ENCODE results near the gene PIBF1.
"Not testable (repeated sequence)": the region's sequence is repeated elsewhere in the genome, so short reads cannot be mapped to it uniquely, and the experiment has no call there.

PIBF1 gene

DNA sequence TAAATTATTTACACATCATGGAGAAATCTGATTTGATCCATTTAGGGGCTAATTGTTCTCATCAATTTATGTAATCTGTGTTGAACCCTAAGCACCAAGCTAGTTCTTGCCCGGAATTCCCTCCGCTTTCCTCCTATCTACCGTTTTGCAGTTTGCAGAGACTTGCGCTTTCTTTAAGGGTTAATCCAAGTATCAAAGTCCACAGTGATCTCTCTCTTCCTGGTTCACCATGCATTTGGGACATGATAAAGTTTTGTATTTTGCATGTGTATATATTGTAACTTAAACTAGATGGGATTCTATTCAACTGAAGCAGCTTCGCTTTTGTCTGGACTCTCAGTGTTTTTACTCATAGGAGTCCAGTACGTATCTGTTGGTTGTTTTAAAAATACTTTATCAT, 263.1 kb downstream of the PIBF1 start:
- TF ChIP-seq, protein P1, sequence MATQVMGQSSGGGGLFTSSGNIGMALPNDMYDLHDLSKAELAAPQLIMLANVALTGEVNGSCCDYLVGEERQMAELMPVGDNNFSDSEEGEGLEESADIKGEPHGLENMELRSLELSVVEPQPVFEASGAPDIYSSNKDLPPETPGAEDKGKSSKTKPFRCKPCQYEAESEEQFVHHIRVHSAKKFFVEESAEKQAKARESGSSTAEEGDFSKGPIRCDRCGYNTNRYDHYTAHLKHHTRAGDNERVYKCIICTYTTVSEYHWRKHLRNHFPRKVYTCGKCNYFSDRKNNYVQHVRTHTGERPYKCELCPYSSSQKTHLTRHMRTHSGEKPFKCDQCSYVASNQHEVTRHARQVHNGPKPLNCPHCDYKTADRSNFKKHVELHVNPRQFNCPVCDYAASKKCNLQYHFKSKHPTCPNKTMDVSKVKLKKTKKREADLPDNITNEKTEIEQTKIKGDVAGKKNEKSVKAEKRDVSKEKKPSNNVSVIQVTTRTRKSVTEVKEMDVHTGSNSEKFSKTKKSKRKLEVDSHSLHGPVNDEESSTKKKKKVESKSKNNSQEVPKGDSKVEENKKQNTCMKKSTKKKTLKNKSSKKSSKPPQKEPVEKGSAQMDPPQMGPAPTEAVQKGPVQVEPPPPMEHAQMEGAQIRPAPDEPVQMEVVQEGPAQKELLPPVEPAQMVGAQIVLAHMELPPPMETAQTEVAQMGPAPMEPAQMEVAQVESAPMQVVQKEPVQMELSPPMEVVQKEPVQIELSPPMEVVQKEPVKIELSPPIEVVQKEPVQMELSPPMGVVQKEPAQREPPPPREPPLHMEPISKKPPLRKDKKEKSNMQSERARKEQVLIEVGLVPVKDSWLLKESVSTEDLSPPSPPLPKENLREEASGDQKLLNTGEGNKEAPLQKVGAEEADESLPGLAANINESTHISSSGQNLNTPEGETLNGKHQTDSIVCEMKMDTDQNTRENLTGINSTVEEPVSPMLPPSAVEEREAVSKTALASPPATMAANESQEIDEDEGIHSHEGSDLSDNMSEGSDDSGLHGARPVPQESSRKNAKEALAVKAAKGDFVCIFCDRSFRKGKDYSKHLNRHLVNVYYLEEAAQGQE (IDR thresholded peaks at IDR 0.05; ENCODE audit: insufficient replicate concordance, low read depth): no peak
- no peak for TF ChIP-seq GABPA (IDR thresholded peaks at IDR 0.05; ENCODE audit: low read depth)
- no peak for TF ChIP-seq POLR2AphosphoS5 (IDR thresholded peaks at IDR 0.05; ENCODE audit: low read depth)
- no peak for TF ChIP-seq SPI1 (IDR thresholded peaks at IDR 0.05; ENCODE audit: borderline replicate concordance, low read depth)
- TF ChIP-seq, protein P2, sequence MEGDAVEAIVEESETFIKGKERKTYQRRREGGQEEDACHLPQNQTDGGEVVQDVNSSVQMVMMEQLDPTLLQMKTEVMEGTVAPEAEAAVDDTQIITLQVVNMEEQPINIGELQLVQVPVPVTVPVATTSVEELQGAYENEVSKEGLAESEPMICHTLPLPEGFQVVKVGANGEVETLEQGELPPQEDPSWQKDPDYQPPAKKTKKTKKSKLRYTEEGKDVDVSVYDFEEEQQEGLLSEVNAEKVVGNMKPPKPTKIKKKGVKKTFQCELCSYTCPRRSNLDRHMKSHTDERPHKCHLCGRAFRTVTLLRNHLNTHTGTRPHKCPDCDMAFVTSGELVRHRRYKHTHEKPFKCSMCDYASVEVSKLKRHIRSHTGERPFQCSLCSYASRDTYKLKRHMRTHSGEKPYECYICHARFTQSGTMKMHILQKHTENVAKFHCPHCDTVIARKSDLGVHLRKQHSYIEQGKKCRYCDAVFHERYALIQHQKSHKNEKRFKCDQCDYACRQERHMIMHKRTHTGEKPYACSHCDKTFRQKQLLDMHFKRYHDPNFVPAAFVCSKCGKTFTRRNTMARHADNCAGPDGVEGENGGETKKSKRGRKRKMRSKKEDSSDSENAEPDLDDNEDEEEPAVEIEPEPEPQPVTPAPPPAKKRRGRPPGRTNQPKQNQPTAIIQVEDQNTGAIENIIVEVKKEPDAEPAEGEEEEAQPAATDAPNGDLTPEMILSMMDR (IDR thresholded peaks at IDR 0.05; ENCODE audit: insufficient read depth, low read length): no peak
- H3K27me3 ChIP-seq (ENCODE audit: insufficient read depth, poor library complexity, severe bottlenecking): no peaks in the 10 kb centered on the region
- no peak overlapping the region for H3K27ac ChIP-seq (replicated peaks)
- H3K4me3 ChIP-seq (replicated peaks; ENCODE audit: insufficient read depth, low read length): no peak overlapping the region
- DNase-seq (ENCODE audit: low read depth in 1 of 2, low spot score in 1 of 2): no peak

DNA sequence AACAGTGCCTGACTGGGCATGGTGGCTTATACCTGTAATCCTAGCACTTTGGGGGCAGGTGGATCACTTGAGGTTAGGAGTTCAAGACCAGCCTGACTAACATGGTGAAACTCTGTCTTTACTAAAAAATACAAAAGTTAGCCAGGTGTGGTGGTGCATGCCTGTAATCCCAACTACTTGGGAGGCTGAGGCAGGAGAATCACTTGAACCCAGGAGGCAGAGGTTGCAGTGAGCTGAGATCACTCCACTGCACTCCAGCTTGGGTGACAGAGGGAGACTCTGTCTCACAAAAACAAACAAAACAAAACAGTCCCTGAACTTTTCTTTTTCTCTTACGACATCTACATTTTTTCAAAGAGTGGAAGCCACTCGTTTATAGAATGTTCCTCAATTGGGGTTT, 266.7 kb downstream of the PIBF1 start:
- not testable (repeated sequence) for H3K27me3 ChIP-seq (ENCODE audit: insufficient read depth, poor library complexity, severe bottlenecking); H3K27ac ChIP-seq (replicated peaks); DNase-seq (ENCODE audit: low read depth in 1 of 2, low spot score in 1 of 2); H3K4me3 ChIP-seq (replicated peaks; ENCODE audit: insufficient read depth, low read length)

DNA sequence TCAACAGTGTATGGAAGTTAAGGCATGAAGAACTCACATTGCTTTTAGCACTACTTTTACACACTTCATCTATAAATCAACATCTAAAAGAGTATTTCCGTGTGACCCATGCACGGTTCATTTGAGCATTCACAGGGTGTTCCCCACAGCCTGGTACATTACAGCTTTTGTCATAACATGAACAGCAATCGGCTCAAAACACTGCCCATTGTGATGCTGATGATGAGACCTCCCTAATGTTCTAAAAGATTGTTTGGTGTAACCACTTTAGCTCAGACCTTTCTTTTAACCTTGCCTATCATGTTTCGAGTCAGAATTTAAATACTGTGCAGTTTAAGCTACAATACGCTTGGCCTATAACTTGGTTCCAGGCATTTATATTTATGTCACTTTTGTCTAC, 272.8 kb downstream of the PIBF1 start:
- TF ChIP-seq SPI1 (IDR thresholded peaks at IDR 0.05; ENCODE audit: borderline replicate concordance, low read depth): no peak
- no peak for TF ChIP-seq POLR2AphosphoS5 (IDR thresholded peaks at IDR 0.05; ENCODE audit: low read depth)
- TF ChIP-seq GABPA (IDR thresholded peaks at IDR 0.05; ENCODE audit: low read depth): no peak
- TF ChIP-seq, protein P2 (IDR thresholded peaks at IDR 0.05; ENCODE audit: insufficient read depth, low read length): no peak
- TF ChIP-seq, protein P1 (IDR thresholded peaks at IDR 0.05; ENCODE audit: insufficient replicate concordance, low read depth): no peak
- peaks cover 7% of the 10 kb centered on the region for H3K27me3 ChIP-seq (ENCODE audit: insufficient read depth, poor library complexity, severe bottlenecking)
- DNase-seq (ENCODE audit: low read depth in 1 of 2, low spot score in 1 of 2): no peak
- H3K27ac ChIP-seq (replicated peaks): no peak overlapping the region
- H3K4me3 ChIP-seq (replicated peaks; ENCODE audit: insufficient read depth, low read length): no peak overlapping the region

DNA sequence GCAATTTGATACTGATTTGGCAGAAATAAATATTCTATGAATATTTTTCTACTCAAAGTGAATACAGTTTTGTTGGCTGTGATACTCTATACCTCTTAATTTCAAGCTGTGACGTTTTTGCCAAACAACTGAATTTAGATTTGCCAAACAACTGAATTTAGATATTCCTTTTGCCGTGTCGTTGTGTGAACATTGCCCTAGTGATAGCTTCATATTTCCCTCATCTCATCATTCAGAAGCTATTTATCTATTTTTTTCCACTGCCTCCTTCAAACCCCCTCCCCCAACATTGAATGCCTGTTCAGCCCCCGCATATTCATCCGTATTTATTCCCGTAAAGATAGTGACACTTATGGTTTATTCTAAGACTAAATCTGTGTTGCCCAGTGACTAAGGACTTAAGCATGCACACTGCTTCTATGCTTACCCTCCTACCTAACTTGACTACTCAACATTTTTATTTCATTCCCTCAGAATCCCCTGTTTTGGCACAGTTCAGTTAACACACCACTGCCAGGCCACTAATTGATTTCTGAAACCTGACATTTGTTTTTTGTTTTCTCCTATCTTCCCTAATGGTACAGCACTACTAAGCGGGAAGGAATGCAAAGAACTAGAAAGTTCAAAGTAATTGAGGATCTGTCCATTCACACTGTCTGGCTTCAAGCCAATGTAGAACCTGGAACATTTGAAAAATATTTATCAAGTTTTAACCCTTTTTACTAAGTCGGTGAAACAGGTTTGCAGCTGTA, 274.1 kb downstream of the PIBF1 start:
- Histone ChIP-seq H3K27ac (replicated peaks) (no peak overlapping the region), H3K4me3 (replicated peaks; ENCODE audit: insufficient read depth, low read length) (no peak overlapping the region), H3K27me3 (ENCODE audit: insufficient read depth, poor library complexity, severe bottlenecking) (peaks cover 7% of the 10 kb centered on the region)
- TF ChIP-seq, protein P1 (IDR thresholded peaks at IDR 0.05; ENCODE audit: insufficient replicate concordance, low read depth): no peak
- no peak for TF ChIP-seq GABPA (IDR thresholded peaks at IDR 0.05; ENCODE audit: low read depth)
- no peak for TF ChIP-seq POLR2AphosphoS5 (IDR thresholded peaks at IDR 0.05; ENCODE audit: low read depth)
- TF ChIP-seq SPI1 (IDR thresholded peaks at IDR 0.05; ENCODE audit: borderline replicate concordance, low read depth): no peak
- TF ChIP-seq, protein P2 (IDR thresholded peaks at IDR 0.05; ENCODE audit: insufficient read depth, low read length): no peak
- DNase-seq (ENCODE audit: low read depth in 1 of 2, low spot score in 1 of 2): no peak

Data from HL-60 (cell line).